NOMO-1 treated with dmso at 0.1 percent for 144 hours (cell line): ENCODE results near the gene BPIFA3.
"Not testable (repeated sequence)": the region's sequence is repeated elsewhere in the genome, so short reads cannot be mapped to it uniquely, and the experiment has no call there.

ENCODE experiments used
- DNase-seq: peaks from one replicate; lab custom pipeline; 2025; ENCODE audit not compliant: unreplicated experiment; lab: John Stamatoyannopoulos, UW

Gene BPIFA3

GRCh38 chr20:33217052-33217451 lies at the start of gene BPIFA3:
BPIFA3 (plus strand) TSS chr20:33217352; CDS start chr20:33217537, 185 bp downstream.
- DNase-seq, result no peak

- no peak for DNase-seq
These were observed 49.3 kb upstream of the BPIFA3 start, which contains the start of gene BPIFA2 for GRCh38 chr20:33167859-33168258. BPIFA2 (plus strand) TSS chr20:33168159; CDS start chr20:33169146, 987 bp downstream.

GRCh38 chr20:33169176-33169794 lies 47.9 kb upstream of the BPIFA3 start:
- no peak for DNase-seq

- no peak for DNase-seq
These were observed 44.4 kb upstream of the BPIFA3 start for GRCh38 chr20:33172781-33173180.

GRCh38 chr20:33175123-33175522 lies 42.0 kb upstream of the BPIFA3 start:
- DNase-seq, result no peak

GRCh38 chr20:33176101-33176500 lies 41.1 kb upstream of the BPIFA3 start:
- no peak for DNase-seq

- DNase-seq, result no peak
These were observed 39.3 kb upstream of the BPIFA3 start for GRCh38 chr20:33177866-33178265.

- no peak for DNase-seq
These were observed 38.4 kb upstream of the BPIFA3 start for GRCh38 chr20:33178726-33179125.

- DNase-seq, result no peak
These were observed 37.0 kb upstream of the BPIFA3 start for GRCh38 chr20:33180169-33180568.

GRCh38 chr20:33181482-33182093 lies 35.6 kb upstream of the BPIFA3 start:
- no peak for DNase-seq

- DNase-seq, result no peak
These were observed 33.8 kb upstream of the BPIFA3 start for GRCh38 chr20:33183312-33183711.

- DNase-seq, result not testable (repeated sequence)
These were observed 32.0 kb upstream of the BPIFA3 start for GRCh38 chr20:33185031-33185590.

- DNase-seq, result no peak
These were observed 29.7 kb upstream of the BPIFA3 start for GRCh38 chr20:33187491-33187890.

- DNase-seq, result no peak
These were observed 28.7 kb upstream of the BPIFA3 start for GRCh38 chr20:33188421-33188820.

GRCh38 chr20:33191484-33191883 lies 25.7 kb upstream of the BPIFA3 start:
- DNase-seq, result no peak

- no peak for DNase-seq
These were observed 25.2 kb upstream of the BPIFA3 start for GRCh38 chr20:33191955-33192354.

GRCh38 chr20:33192912-33193501 lies 24.1 kb upstream of the BPIFA3 start:
- no peak for DNase-seq

- DNase-seq, result no peak
These were observed 18.1 kb upstream of the BPIFA3 start for GRCh38 chr20:33199026-33199425.

GRCh38 chr20:33202451-33202850 lies 14.7 kb upstream of the BPIFA3 start:
- DNase-seq, result no peak

GRCh38 chr20:33203444-33203843 lies 13.7 kb upstream of the BPIFA3 start:
- no peak for DNase-seq

- DNase-seq, result peak; percentile 0
These were observed 7.4 kb upstream of the BPIFA3 start for GRCh38 chr20:33209789-33210188.

- no peak for DNase-seq
These were observed 6.8 kb upstream of the BPIFA3 start for GRCh38 chr20:33210371-33210770.
